Esophagus muscularis mucosa (tissue), 4 donors: ENCODE measurements around the gene PRR35. TPM values are rescaled to one million over a fixed set of nuclear protein-coding genes. Genes with fewer than 3 reads are reported as not detected.

Experiments used
- DNase-seq: peaks from one replicate; pipeline ENCODE4 v3.0.0-alpha.2; 2017; ENCODE audit errors: extremely low spot score
- H3K27ac ChIP-seq, 4 donors: fragments of 200-600 bp; sonication (generic); replicated peaks in 1 of 4; 1 replicate in 3 of 4; 2 replicates in 1 of 4; pipeline ENCODE4 v1.5.1; 2016 to 2019; ENCODE audit warnings: mild to moderate bottlenecking in 1 of 4
- H3K27me3 ChIP-seq, 4 donors: fragments of 200-600 bp; sonication (generic); one replicate each; pipeline versions ENCODE4 v1.5.1 to v1.6.0; 2016 to 2019
- H3K36me3 ChIP-seq, 4 donors: fragments of 200-600 bp; sonication (generic); one replicate each; pipeline ENCODE4 v1.5.1; 2016 to 2019
- H3K4me1 ChIP-seq, 4 donors: fragments of 200-600 bp; sonication (generic); one replicate each; pipeline ENCODE4 v1.5.1; 2016 to 2019
- H3K4me3 ChIP-seq, 4 donors: fragments of 200-600 bp; sonication (generic); 1 replicate in 2 of 4; 2 replicates in 2 of 4; pipeline ENCODE4 v1.5.1; 2016 to 2019; ENCODE audit warnings: mild to moderate bottlenecking in 4 of 4, moderate library complexity in 1 of 4
- H3K9me3 ChIP-seq, 4 donors: fragments of 200-600 bp; sonication (generic); 1 replicate in 3 of 4; 2 replicates in 1 of 4; pipeline ENCODE4 v1.5.1; 2016 to 2019
- CTCF ChIP-seq, 3 experiments: fragments of 200-600 bp in 2 of 3; fragments of 450-650 bp in 1 of 3; sonication (generic) in 2 of 3; IDR thresholded peaks; one replicate each; pipeline ENCODE4 v1.5.1; 2017 to 2019; ENCODE audit warnings: antibody characterized with exemption in 3 of 3, mild to moderate bottlenecking in 2 of 3, moderate library complexity in 1 of 3
- EP300 ChIP-seq: sonication (generic); formaldehyde crosslinking; IDR thresholded peaks from one replicate; pipeline ENCODE4 v1.6.1; 2017; ENCODE audit warnings: antibody characterized with exemption
- POLR2A ChIP-seq: fragments of 450-650 bp; IDR thresholded peaks from one replicate; pipeline ENCODE4 v1.6.1; 2017; ENCODE audit warnings: antibody characterized with exemption, moderate library complexity, mild to moderate bottlenecking, low read depth
- POLR2AphosphoS5 ChIP-seq, 2 donors: sonication (generic); formaldehyde crosslinking; IDR thresholded peaks; one replicate each; pipeline ENCODE4 v1.6.1; 2017; ENCODE audit warnings: antibody characterized with exemption in 2 of 2
- WGBS: methylation state at CpG from one replicate; pipeline ENCODE4 v1.1.5; 2018; 5-methylcytosine and 5-hydroxymethylcytosine counted together
- intact Hi-C: fragments of 100-400 bp; cut with DNase I; formaldehyde crosslinking; loops from one replicate; pipeline ENCODE4 v1.15.1; 2023
- total RNA-seq, 4 donors: library from RNA; depleted of rRNA; stranded (reverse); fragments of >200 nt; gene quantifications; one replicate each; pipeline versions ENCODE4 v1.1.0 to v1.2.1, GENCODE V29; 2016

The PRR35 gene
- total RNA-seq, 4 donors from 2014 or later, result not detected

GRCh38 chr16:530111-530817 lies 29.9 kb upstream of the PRR35 start:
- H3K27ac ChIP-seq, result no peak overlapping the region
- 86% methylated on average over 9 of the region's 23 CpGs for WGBS
- H3K27me3 ChIP-seq, result no peaks in the 10 kb centered on the region
- intact Hi-C loops, result no loop called here
- H3K4me3 ChIP-seq, result no peak overlapping the region
- H3K36me3 ChIP-seq, result peaks cover 0 to 17% (median 8%) of the 10 kb centered on the region in 4 donors
- H3K9me3 ChIP-seq, result no peaks in the 10 kb centered on the region
- H3K4me1 ChIP-seq, result peaks cover 45 to 70% (median 60%) of the 10 kb centered on the region in 4 donors
- no peak for DNase-seq
- no peak for TF ChIP-seq EP300
- no peak for TF ChIP-seq POLR2AphosphoS5 (IDR thresholded peaks at IDR 0.05)
- no peak for TF ChIP-seq POLR2A
- no peak for TF ChIP-seq CTCF (IDR thresholded peaks at IDR 0.05)

GRCh38 chr16:531494-532125 lies 28.6 kb upstream of the PRR35 start:
- Histone ChIP-seq H3K4me3 (no peak overlapping the region), H3K27me3 (no peaks in the 10 kb centered on the region), H3K27ac (no peak overlapping the region), H3K36me3 (peaks cover 0 to 31% (median 18%) of the 10 kb centered on the region in 4 donors), H3K4me1 (peaks cover 31 to 59% (median 49%) of the 10 kb centered on the region in 4 donors), H3K9me3 (no peaks in the 10 kb centered on the region)
- no peak for DNase-seq
- intact Hi-C loops, result no loop called here
- WGBS, result 91% methylated on average over 16 of the region's 16 CpGs
- no peak for TF ChIP-seq POLR2AphosphoS5 (IDR thresholded peaks at IDR 0.05)
- no peak for TF ChIP-seq CTCF (IDR thresholded peaks at IDR 0.05)

- TF ChIP-seq POLR2AphosphoS5 (IDR thresholded peaks at IDR 0.05) (no peak), CTCF (IDR thresholded peaks at IDR 0.05) (no peak), EP300 (no peak), POLR2A (no peak)
- Histone ChIP-seq H3K27ac (no peak overlapping the region), H3K4me1 (peaks cover 26 to 51% (median 42%) of the 10 kb centered on the region in 4 donors), H3K36me3 (peaks cover 0 to 50% (median 38%) of the 10 kb centered on the region in 4 donors), H3K4me3 (no peak overlapping the region), H3K9me3 (no peaks in the 10 kb centered on the region), H3K27me3 (no peaks in the 10 kb centered on the region)
- WGBS, result 84% methylated on average over 23 of the region's 30 CpGs
- DNase-seq, result no peak
- intact Hi-C loops, result no loop called here
These were observed 26.6 kb upstream of the PRR35 start for GRCh38 chr16:533391-534123.

GRCh38 chr16:534135-534534 lies 26.1 kb upstream of the PRR35 start:
- WGBS, result 84% methylated on average over 12 of the region's 21 CpGs
- no peak overlapping the region for H3K27ac ChIP-seq
- H3K9me3 ChIP-seq, result no peaks in the 10 kb centered on the region
- TF ChIP-seq POLR2A, result no peak
- no peak for TF ChIP-seq POLR2AphosphoS5 (IDR thresholded peaks at IDR 0.05)
- TF ChIP-seq EP300, result no peak
- no peak for TF ChIP-seq CTCF (IDR thresholded peaks at IDR 0.05)
- intact Hi-C loops, result no loop called here
- H3K27me3 ChIP-seq, result no peaks in the 10 kb centered on the region
- DNase-seq, result no peak
- H3K4me3 ChIP-seq, result no peak overlapping the region
- H3K4me1 ChIP-seq, result peaks cover 20 to 45% (median 36%) of the 10 kb centered on the region in 4 donors
- peaks cover 0 to 54% (median 41%) of the 10 kb centered on the region in 4 donors for H3K36me3 ChIP-seq
